ENCODE measurements around the gene SLC11A1.

The SLC11A1 gene

DNA sequence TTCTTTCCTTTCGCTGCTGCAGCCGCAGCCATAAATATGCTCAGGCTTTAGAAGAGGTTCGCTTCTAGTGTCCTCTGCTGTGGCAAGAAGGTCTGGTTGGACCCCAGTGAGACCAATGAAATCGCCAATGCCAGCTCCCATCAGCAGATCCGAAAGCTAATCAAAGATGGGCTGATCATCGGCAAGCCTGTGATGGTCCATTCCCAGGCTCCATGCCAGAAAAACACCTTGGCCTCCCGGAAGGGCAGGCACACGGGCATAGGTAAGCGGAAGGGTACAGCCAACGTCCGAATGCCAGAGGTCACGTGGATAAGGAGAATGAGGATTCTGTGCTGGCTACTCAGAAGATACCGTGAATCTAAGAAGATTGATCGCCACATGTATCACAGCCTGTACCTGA lies 28.0 kb upstream of the SLC11A1 start:
- no peak overlapping the region for H3K4me3 ChIP-seq (ENCODE audit: low read length)
- DNase-seq (ENCODE audit: low read depth), result no peak
- TF ChIP-seq, protein P1, sequence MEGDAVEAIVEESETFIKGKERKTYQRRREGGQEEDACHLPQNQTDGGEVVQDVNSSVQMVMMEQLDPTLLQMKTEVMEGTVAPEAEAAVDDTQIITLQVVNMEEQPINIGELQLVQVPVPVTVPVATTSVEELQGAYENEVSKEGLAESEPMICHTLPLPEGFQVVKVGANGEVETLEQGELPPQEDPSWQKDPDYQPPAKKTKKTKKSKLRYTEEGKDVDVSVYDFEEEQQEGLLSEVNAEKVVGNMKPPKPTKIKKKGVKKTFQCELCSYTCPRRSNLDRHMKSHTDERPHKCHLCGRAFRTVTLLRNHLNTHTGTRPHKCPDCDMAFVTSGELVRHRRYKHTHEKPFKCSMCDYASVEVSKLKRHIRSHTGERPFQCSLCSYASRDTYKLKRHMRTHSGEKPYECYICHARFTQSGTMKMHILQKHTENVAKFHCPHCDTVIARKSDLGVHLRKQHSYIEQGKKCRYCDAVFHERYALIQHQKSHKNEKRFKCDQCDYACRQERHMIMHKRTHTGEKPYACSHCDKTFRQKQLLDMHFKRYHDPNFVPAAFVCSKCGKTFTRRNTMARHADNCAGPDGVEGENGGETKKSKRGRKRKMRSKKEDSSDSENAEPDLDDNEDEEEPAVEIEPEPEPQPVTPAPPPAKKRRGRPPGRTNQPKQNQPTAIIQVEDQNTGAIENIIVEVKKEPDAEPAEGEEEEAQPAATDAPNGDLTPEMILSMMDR (conservative IDR thresholded peaks at IDR 0.05; ENCODE audit: low read length), result no peak

DNA sequence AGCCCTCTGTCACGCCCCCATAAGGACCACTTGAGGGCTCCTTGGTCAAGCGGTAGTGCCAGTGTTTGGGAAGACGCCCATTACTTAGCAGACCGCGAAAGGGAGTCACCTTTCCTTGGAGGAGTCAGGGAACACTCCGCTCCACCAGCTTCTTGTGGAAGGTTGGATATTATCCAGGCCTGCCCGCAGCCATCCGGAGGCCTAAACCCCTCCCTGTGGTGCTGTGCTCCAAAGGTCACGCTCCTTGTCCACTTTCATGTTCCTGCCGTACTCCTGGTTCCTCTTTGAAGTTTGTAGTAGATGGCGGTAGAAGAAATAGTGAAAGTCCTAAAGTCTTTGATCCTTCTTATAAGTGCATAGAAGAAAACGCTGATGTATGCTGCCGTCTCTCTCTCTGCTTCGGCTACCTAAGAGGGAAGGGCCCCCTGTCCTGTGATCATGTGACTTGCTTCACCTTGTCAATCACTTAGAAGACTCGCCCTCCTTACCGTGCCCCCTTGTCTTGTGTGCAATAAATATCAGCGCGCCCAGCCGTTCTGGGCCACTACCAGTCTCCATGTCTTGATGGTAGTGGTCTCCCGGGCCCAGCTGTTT lies 27.1 kb upstream of the SLC11A1 start:
- DNase-seq (ENCODE audit: low read depth), result no peak
- TF ChIP-seq, protein P1 (conservative IDR thresholded peaks at IDR 0.05; ENCODE audit: low read length), result no peak
- no peak overlapping the region for H3K4me3 ChIP-seq (ENCODE audit: low read length)

DNA sequence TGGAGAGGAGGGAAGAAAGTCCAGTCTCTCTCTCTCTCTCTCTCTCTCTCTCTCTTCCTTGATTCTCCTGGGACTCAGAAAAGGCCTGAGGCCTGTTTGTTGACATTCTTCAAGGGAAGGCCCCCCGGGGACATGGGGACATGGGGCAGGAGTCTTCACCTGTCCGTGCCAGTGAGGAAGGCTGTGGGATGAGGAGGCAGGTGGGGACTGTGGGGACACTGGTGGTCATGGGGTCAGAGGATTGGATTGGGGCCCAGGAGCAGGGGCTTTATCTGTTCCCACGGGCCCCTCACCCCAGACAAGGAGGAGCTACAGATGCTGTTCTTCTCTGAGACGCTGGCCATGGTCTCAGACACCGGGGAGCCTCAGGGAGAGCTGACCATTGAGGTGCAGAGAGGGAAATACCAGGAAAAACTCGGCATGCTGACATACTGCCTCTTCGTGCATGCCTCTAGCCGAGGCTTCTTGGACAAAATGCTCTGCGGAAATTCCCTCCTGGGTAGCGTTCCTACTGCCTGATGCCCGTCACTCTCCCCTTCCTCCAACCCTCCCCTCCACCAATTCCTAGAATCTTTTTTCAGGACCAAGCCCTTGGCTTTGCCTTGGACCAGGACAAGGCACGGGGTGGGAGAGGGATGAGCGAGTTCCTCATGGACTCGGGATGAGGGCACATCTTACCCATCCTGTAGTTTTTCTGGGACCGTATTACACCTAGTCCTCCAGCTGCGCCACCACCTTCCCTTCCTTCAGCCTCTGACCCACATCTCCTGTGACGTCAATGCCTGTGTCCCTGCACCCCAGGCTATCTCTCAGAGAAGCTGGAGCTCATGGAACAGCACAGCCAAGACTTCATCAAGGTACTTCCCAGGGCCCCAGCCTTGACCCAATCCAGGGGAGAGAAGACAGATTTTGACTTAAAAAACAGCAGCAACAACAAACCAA lies 24.6 kb upstream of the SLC11A1 start:
- DNase-seq (ENCODE audit: low read depth), result no peak
- no peak overlapping the region for H3K4me3 ChIP-seq (ENCODE audit: low read length)
- TF ChIP-seq, protein P1 (conservative IDR thresholded peaks at IDR 0.05; ENCODE audit: low read length), result no peak

DNA sequence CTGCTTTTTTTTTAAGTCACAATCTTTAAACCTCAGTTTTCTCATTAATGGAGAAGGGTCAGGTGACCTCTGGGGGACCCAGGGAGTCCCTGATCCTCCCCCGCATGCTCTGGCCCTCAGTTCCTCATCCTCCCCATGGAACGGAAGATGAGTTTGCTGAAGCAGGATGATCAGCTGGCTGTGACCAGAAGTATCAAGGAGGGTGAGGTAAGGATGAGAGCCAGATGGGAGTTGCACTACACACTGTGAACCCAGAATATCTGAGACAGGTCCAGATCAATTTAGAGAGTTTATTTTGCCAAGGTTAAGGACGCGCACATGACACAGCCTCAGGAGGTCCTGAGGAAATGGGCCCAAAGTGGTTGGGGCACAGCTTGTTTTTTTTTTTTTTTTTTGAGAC lies 21.6 kb upstream of the SLC11A1 start:
- TF ChIP-seq, protein P1 (conservative IDR thresholded peaks at IDR 0.05; ENCODE audit: low read length), result no peak
- H3K4me3 ChIP-seq (ENCODE audit: low read length), result no peak overlapping the region
- DNase-seq (ENCODE audit: low read depth), result no peak

DNA sequence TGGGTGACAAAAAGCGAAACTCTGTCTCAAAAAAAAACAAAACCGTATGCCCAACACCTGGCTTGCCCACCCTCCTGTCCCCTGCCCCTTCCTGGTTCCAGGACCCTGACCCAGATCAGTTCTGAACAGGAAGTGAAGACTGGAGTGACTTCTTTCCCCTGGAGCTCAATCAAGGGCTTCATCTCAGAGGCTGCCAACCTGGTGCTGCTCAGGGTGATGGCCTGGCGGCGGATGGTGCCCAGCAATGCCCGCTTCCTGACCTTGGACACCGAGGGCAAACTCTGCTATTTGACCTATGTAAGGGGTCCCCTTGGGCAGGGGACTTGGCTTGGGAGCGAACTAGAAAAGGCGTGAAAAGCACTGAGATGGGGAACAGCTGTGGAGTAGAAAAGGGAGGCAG lies 19.5 kb upstream of the SLC11A1 start:
- DNase-seq (ENCODE audit: low read depth), result no peak
- H3K4me3 ChIP-seq (ENCODE audit: low read length), result no peak overlapping the region
- TF ChIP-seq, protein P1 (conservative IDR thresholded peaks at IDR 0.05; ENCODE audit: low read length), result no peak

DNA sequence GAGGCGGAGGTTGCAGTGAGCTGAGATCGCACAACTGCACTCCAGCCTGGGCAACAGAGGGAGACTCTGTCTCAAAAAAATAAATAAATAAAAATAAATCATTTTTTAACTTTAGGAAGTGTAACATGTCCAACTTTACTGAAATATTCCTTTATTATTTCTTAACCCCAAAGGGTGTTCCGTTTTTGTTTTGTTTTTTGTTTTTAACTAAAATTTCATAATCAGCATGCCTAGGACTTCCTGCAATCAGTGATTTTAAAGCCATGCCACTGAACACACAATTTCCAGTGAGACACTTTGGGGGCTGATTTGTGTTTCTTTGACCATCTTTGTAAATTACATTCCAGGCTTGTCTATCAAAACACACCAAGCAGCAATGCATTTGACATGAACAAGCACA lies 18.3 kb upstream of the SLC11A1 start:
- DNase-seq (ENCODE audit: low read depth), result no peak
- TF ChIP-seq, protein P1 (conservative IDR thresholded peaks at IDR 0.05; ENCODE audit: low read length), result no peak
- no peak overlapping the region for H3K4me3 ChIP-seq (ENCODE audit: low read length)

DNA sequence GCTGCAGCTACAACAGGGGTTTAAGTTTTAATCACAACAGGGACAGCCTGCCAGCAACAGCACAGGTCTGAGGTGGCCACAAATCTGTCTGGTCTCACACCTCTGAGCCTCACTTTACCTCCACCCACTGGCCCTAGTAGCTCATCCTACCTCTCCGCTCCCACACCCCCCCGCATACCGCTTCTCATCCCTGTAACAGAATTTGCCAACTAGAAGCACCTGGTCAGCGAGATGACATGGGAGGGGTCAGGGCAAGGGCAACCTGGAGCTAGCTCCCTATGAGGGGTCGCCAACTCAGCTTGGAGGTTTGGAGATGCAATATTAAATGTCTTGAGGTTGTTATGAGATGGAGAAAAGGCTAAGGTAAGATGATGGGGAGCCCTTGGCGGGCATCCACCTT lies 17.9 kb upstream of the SLC11A1 start:
- H3K4me3 ChIP-seq (ENCODE audit: low read length), result no peak overlapping the region
- TF ChIP-seq, protein P1 (conservative IDR thresholded peaks at IDR 0.05; ENCODE audit: low read length), result no peak

More for the DNA sequence above, 17.9 kb upstream of the SLC11A1 start:
- no peak for DNase-seq (ENCODE audit: low read depth)

All from AG10803 (cell line).